Esophagus (tissue), 2 donors: Measurements from ENCODE around the gene SEMA5A. TPM values are rescaled to one million over a fixed set of nuclear protein-coding genes. Genes with fewer than 3 reads are reported as not detected.

ENCODE experiments used
- H3K27ac ChIP-seq, 2 donors: one replicate each; pipeline ENCODE4 v1.5.1; 2013; ENCODE audit warnings: low read depth in 2 of 2, mild to moderate bottlenecking in 2 of 2, inconsistent platforms in 1 of 2, low read length in 1 of 2, moderate library complexity in 1 of 2
- H3K27me3 ChIP-seq, 2 donors: one replicate each; pipeline ENCODE4 v1.6.1; 2013; ENCODE audit warnings: low read length in 2 of 2, control low read depth in 1 of 2, mild to moderate bottlenecking in 1 of 2; ENCODE audit not compliant: insufficient read depth in 2 of 2, control insufficient read depth in 1 of 2
- H3K36me3 ChIP-seq, 2 donors: one replicate each; pipeline ENCODE4 v1.6.1; 2013; ENCODE audit warnings: low read length in 1 of 2; ENCODE audit not compliant: control insufficient read depth in 2 of 2, insufficient read depth in 2 of 2
- H3K4me1 ChIP-seq, 2 donors: one replicate each; pipeline ENCODE4 v1.6.1; 2013; ENCODE audit warnings: low read length in 1 of 2; ENCODE audit not compliant: control insufficient read depth in 2 of 2, insufficient read depth in 2 of 2
- H3K4me3 ChIP-seq, 2 donors: one replicate each; pipeline ENCODE4 v1.5.1; 2013; ENCODE audit warnings: low read length in 2 of 2, mild to moderate bottlenecking in 2 of 2, low read depth in 1 of 2, moderate library complexity in 1 of 2
- H3K9me3 ChIP-seq, 2 donors: one replicate each; pipeline ENCODE4 v1.6.1; 2013; ENCODE audit warnings: mild to moderate bottlenecking in 2 of 2, low read depth in 1 of 2, low read length in 1 of 2, moderate library complexity in 1 of 2; ENCODE audit not compliant: control insufficient read depth in 2 of 2, insufficient read depth in 1 of 2
- WGBS, 2 donors: extraction: QIAGEN DNeasy Blood & Tissue Kit; methylation state at CpG; one replicate each; pipeline ENCODE4 v1.1.7; 2013; 5-methylcytosine and 5-hydroxymethylcytosine counted together
- polyA plus RNA-seq, 2 donors: library from polyadenylated mRNA; stranded (reverse); fragments of 200-250 nt; gene quantifications; one replicate each; pipeline ENCODE4 v1.2.3, GENCODE V29; 2013
- donor health status: healthy with polysubstance abuse.
- donor health status: Bipolar disorder and iron deficiency.

SEMA5A gene
- polyA plus RNA-seq, 2 donors = 1.3 to 1.9 TPM

- H3K27ac ChIP-seq = no peak overlapping the region
- no peak overlapping the region for H3K4me3 ChIP-seq
- no peaks in the 10 kb centered on the region for H3K36me3 ChIP-seq
- WGBS, 2 donors = 86 to 88% methylated on average over 6 of the region's 6 CpGs
- H3K27me3 ChIP-seq = no peaks in the 10 kb centered on the region
- H3K9me3 ChIP-seq = no peaks in the 10 kb centered on the region
- H3K4me1 ChIP-seq = peaks cover 0 to 2% of the 10 kb centered on the region in 2 donors
These were observed 437.7 kb downstream of the SEMA5A start for GRCh38 chr5:9108162-9108561.

GRCh38 chr5:9105851-9106250, 440.0 kb downstream of the SEMA5A start:
- 75 to 82% methylated on average over 3 of the region's 3 CpGs for WGBS, 2 donors

GRCh38 chr5:9104571-9105339, 441.1 kb downstream of the SEMA5A start:
- 67 to 69% methylated on average over 3 of the region's 3 CpGs for WGBS, 2 donors
- Histone ChIP-seq H3K4me3 (no peak overlapping the region), H3K9me3 (no peaks in the 10 kb centered on the region), H3K27ac (no peak overlapping the region), H3K27me3 (no peaks in the 10 kb centered on the region), H3K36me3 (no peaks in the 10 kb centered on the region), H3K4me1 (no peaks in the 10 kb centered on the region)

More at GRCh38 chr5:9105851-9106250, 440.0 kb downstream of the SEMA5A start:
- Histone ChIP-seq H3K36me3 (no peaks in the 10 kb centered on the region), H3K4me1 (no peaks in the 10 kb centered on the region), H3K9me3 (no peaks in the 10 kb centered on the region), H3K27ac (no peak overlapping the region), H3K27me3 (no peaks in the 10 kb centered on the region), H3K4me3 (no peak overlapping the region)

- Histone ChIP-seq H3K36me3 (no peaks in the 10 kb centered on the region), H3K4me3 (no peak overlapping the region), H3K27me3 (no peaks in the 10 kb centered on the region), H3K9me3 (no peaks in the 10 kb centered on the region), H3K27ac (no peak overlapping the region), H3K4me1 (no peaks in the 10 kb centered on the region)
- WGBS, 2 donors = 70 to 82% methylated on average over 4 of the region's 4 CpGs
These were observed 442.6 kb downstream of the SEMA5A start for GRCh38 chr5:9103290-9103689.

- H3K36me3 ChIP-seq = no peaks in the 10 kb centered on the region
- H3K27me3 ChIP-seq = no peaks in the 10 kb centered on the region
- 76% methylated on average over 2 of the region's 2 CpGs for WGBS, 2 donors
- no peak overlapping the region for H3K27ac ChIP-seq
- H3K4me1 ChIP-seq = no peaks in the 10 kb centered on the region
- H3K4me3 ChIP-seq = no peak overlapping the region
- H3K9me3 ChIP-seq = no peaks in the 10 kb centered on the region
These were observed 446.2 kb downstream of the SEMA5A start for GRCh38 chr5:9099689-9100088.

- Histone ChIP-seq H3K27me3 (no peaks in the 10 kb centered on the region), H3K36me3 (no peaks in the 10 kb centered on the region), H3K4me1 (no peaks in the 10 kb centered on the region), H3K27ac (no peak overlapping the region), H3K4me3 (no peak overlapping the region), H3K9me3 (no peaks in the 10 kb centered on the region)
- 68 to 86% methylated on average over 1 of the region's 1 CpG for WGBS, 2 donors
These were observed 446.9 kb downstream of the SEMA5A start for GRCh38 chr5:9098990-9099389.

GRCh38 chr5:9094582-9094981, 451.3 kb downstream of the SEMA5A start:
- no peak overlapping the region for H3K4me3 ChIP-seq
- no peaks in the 10 kb centered on the region for H3K4me1 ChIP-seq
- 74 to 78% methylated on average over 6 of the region's 6 CpGs for WGBS, 2 donors
- H3K27ac ChIP-seq = no peak overlapping the region
- H3K9me3 ChIP-seq = no peaks in the 10 kb centered on the region
- no peaks in the 10 kb centered on the region for H3K36me3 ChIP-seq
- no peaks in the 10 kb centered on the region for H3K27me3 ChIP-seq

- Histone ChIP-seq H3K4me1 (no peaks in the 10 kb centered on the region), H3K9me3 (no peaks in the 10 kb centered on the region), H3K4me3 (no peak overlapping the region), H3K27ac (no peak overlapping the region), H3K27me3 (no peaks in the 10 kb centered on the region), H3K36me3 (no peaks in the 10 kb centered on the region)
- WGBS, 2 donors = 83 to 87% methylated on average over 5 of the region's 5 CpGs
These were observed 453.8 kb downstream of the SEMA5A start for GRCh38 chr5:9091896-9092662.

GRCh38 chr5:9090381-9091026, 455.4 kb downstream of the SEMA5A start:
- Histone ChIP-seq H3K27me3 (no peaks in the 10 kb centered on the region), H3K27ac (no peak overlapping the region), H3K9me3 (no peaks in the 10 kb centered on the region), H3K36me3 (no peaks in the 10 kb centered on the region), H3K4me1 (no peaks in the 10 kb centered on the region), H3K4me3 (no peak overlapping the region)
- 84 to 89% methylated on average over 7 of the region's 7 CpGs for WGBS, 2 donors
